ENCODE measurements around the gene PRR14.

PRR14 gene

DNA sequence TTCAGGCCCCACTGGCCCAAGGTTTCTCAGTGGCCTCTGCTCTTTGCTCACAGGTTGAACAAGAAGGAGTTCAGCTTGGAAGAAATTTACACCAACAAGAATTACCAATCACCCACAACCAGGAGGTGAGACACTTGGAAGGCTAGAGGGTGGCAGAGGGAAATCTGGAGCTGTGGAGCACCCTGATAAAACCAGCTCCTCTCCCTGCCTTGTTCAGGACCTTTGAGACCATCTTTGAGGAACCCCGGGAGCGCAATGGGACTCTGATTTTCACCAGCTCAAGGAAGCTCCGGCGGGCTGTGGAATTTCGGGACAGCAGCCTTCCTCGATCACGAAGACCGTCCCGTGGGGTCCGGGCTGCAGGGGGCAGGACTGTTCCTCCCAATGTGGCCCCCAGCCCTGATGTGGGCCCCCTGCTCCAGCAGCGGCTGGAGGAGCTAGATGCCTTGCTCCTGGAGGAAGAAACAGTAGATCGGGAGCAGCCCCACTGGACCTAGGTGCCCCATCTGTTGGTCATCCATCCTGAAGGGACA, 5.1 kb downstream of the PRR14 start:
- Histone ChIP-seq H3K27me3 (ENCODE audit: insufficient read depth, low read depth, severe bottlenecking) (no peaks in the 10 kb centered on the region), H3K36me3 (peaks cover 51% of the 10 kb centered on the region), H3K4me3 (ENCODE audit: low read depth, low read length) (no peak overlapping the region), H3K9me3 (ENCODE audit: severe bottlenecking) (no peaks in the 10 kb centered on the region), H3K27ac (no peak overlapping the region)
- TF ChIP-seq, protein P1, sequence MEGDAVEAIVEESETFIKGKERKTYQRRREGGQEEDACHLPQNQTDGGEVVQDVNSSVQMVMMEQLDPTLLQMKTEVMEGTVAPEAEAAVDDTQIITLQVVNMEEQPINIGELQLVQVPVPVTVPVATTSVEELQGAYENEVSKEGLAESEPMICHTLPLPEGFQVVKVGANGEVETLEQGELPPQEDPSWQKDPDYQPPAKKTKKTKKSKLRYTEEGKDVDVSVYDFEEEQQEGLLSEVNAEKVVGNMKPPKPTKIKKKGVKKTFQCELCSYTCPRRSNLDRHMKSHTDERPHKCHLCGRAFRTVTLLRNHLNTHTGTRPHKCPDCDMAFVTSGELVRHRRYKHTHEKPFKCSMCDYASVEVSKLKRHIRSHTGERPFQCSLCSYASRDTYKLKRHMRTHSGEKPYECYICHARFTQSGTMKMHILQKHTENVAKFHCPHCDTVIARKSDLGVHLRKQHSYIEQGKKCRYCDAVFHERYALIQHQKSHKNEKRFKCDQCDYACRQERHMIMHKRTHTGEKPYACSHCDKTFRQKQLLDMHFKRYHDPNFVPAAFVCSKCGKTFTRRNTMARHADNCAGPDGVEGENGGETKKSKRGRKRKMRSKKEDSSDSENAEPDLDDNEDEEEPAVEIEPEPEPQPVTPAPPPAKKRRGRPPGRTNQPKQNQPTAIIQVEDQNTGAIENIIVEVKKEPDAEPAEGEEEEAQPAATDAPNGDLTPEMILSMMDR (IDR thresholded peaks at IDR 0.05; ENCODE audit: low read depth, low read length), result no peak
- no peak for DNase-seq

DNA sequence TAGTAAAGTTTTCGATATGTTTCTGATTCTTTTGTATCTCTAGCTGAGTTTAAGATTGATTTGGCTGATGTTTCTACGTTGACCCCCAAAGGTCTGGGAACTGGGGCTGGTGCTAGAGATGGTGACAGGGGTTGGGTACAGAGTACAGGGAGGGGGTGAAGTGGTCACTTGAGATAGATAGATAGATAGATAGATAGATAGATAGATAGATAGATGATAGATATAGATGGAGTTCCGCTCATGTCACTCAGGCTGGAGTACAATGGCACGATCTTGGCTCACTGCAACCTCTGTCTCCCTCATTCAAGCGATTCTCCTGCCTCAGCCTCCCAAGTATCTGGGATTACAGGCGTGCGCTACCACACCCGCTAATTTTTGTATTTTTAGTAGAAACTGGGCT, 5.6 kb downstream of the PRR14 start:
- no peak overlapping the region for H3K4me3 ChIP-seq (ENCODE audit: low read depth, low read length)
- no peak overlapping the region for H3K27ac ChIP-seq
- no peaks in the 10 kb centered on the region for H3K9me3 ChIP-seq (ENCODE audit: severe bottlenecking)
- peaks cover 56% of the 10 kb centered on the region for H3K36me3 ChIP-seq
- TF ChIP-seq, protein P1 (IDR thresholded peaks at IDR 0.05; ENCODE audit: low read depth, low read length), result no peak
- no peaks in the 10 kb centered on the region for H3K27me3 ChIP-seq (ENCODE audit: insufficient read depth, low read depth, severe bottlenecking)
- DNase-seq, result no peak

DNA sequence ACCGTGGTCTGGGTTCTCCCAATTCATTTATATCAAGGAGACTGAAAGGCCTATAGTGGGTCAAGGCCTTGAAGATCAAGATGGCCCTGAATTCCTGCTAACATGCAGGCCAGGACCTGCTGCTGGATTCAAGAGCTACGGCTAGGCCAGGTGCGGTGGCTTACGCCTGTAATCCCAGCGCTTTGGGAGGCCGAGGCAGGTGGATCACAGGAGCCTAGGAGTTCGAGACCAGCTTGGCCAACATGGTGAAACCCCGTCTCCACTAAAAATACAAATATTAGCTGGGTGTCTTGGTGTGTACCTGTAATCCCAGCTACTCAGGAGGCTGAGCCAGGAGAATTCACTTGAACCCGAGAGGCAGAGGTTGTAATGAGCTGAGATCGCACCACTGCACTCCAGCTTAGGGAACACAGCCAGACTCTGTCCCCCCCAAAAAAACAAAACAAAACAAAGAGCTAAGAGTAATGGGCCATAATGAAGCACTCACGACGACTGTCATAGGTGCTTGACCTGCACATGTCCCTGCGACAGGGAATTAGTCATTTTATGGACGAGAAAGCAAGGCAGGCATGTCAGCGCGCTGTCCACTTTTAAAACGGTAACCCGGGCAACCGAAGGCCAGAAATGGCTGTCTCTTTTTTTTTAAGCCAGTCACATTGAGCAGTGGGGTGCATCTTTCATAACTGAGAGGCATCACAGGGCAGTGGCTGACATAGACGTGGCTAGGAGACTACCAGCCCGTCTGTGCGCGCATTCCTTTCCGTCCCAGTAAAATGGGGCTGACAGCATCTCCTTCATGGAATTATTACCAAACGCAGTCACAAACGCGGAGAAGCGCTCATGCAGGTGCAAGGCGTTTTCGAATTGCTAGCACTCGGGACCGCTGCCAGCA, 6.5 kb downstream of the PRR14 start:
- H3K27ac ChIP-seq, result peak overlapping the region; percentile 77
- no peaks in the 10 kb centered on the region for H3K9me3 ChIP-seq (ENCODE audit: severe bottlenecking)
- H3K36me3 ChIP-seq, result peaks cover 65% of the 10 kb centered on the region
- peak overlapping the region; percentile 50 for H3K4me3 ChIP-seq (ENCODE audit: low read depth, low read length)
- DNase-seq, result no peak
- TF ChIP-seq, protein P1 (IDR thresholded peaks at IDR 0.05; ENCODE audit: low read depth, low read length), result no peak
- no peaks in the 10 kb centered on the region for H3K27me3 ChIP-seq (ENCODE audit: insufficient read depth, low read depth, severe bottlenecking)

DNA sequence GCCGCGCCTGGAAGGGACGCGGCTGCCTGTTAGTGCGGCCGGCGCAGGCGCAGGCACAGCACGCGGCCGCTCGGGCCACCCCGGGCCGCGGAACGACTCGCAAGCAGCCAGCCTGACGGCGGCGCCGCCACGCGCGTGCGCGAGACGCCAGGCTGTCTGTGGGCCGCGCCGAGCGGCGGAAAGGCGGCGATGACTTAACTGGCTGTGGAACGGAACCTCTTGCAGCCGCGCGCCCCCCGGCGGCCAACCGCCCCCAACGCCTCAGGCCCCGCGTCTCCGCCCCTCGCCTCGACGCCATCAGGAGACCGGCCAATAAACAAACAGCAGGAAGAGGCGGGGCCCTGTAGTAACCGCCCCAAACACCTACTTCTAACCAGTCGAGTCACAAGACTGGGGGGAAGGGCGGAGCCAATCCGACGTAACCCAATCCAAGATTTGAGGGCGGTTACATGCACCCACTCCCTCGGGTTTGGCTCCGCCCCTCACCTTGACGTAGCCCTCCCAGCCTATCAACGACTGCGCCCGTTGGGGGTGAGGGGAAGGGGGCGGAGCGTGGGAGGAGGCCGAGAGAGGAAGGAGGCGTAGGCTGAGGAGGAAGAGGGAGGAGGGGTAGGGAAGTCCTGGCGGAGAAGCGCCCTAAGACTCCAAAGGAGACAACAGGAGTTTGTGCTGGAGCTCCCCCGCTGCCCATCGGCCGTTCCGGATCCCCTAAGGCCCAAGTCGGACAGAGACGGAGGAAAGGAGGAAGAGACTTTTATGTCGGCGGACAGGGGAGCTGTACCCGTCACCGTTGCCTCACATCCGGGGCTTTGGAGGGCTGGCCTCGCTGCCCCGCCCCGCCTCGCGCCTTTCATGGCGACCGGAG, 7.3 kb downstream of the PRR14 start, which contains the start of gene FBRS:
FBRS (plus strand) TSS at position 566 of the 865 bp plus-strand sequence. CDS start 1,088 bp downstream, outside the sequence.
- Histone ChIP-seq H3K4me3 (ENCODE audit: low read depth, low read length) (peak within 1 kb of the TSS; percentile 86), H3K36me3 (peaks cover 66% of the 10 kb centered on the region), H3K27me3 (ENCODE audit: insufficient read depth, low read depth, severe bottlenecking) (no peaks in the 10 kb centered on the region), H3K9me3 (ENCODE audit: severe bottlenecking) (no peaks in the 10 kb centered on the region), H3K27ac (peak within 1 kb of the TSS; percentile 86)
- DNase-seq, result peak; percentile 100
- TF ChIP-seq, protein P1 (IDR thresholded peaks at IDR 0.05; ENCODE audit: low read depth, low read length), result peak; percentile 77

DNA sequence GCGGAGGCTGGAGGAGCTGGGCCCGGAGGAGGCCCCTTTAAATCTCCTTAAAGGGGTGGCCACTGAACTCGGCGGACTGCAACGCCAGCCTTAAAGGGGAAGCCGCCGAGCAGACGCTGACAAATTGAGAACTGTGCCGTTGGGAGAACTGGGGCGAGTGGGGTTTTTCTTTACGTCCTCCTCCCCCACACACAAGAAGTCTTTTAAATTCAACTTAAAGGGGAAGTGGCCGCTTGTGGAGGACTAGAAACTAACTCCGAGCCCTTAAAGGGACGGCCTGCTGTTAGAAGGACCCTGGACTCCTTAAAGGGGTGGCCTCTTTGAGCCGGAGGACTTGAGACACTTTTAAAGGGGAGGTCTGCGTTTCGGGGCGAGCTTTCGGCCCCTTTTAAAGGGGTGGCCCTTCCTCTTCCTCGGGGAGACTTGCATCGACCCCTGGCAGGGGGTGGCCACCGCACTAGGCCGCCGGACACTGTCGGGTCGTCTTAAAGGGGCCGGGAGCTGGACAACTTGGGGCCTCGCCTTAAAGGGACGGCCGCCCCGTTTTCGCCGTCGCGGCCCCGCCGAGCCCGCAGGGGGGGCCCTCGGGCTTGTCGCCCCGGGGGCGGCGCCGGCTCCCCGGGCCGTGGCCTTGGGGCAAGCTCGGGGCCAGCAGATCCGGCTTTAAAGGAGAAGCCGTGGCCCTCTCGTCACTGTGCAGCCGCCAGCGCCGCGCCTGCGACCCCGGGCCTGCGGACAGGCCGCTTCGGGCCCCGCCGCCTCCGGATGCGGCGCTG, 8.2 kb downstream of the PRR14 start:
- H3K27me3 ChIP-seq (ENCODE audit: insufficient read depth, low read depth, severe bottlenecking), result no peaks in the 10 kb centered on the region
- H3K4me3 ChIP-seq (ENCODE audit: low read depth, low read length), result peak overlapping the region; percentile 86
- no peaks in the 10 kb centered on the region for H3K9me3 ChIP-seq (ENCODE audit: severe bottlenecking)
- H3K36me3 ChIP-seq, result peaks cover 66% of the 10 kb centered on the region
- peak overlapping the region; percentile 86 for H3K27ac ChIP-seq
- DNase-seq, result no peak
- TF ChIP-seq, protein P1 (IDR thresholded peaks at IDR 0.05; ENCODE audit: low read depth, low read length), result no peak
